ENCODE data around the gene UCKL1.
"Not testable (repeated sequence)": the region's sequence is repeated elsewhere in the genome, so short reads cannot be mapped to it uniquely, and the experiment has no call there.

UCKL1 gene

GRCh38 chr20:63961664-63962425 is 5.6 kb upstream of the UCKL1 start:
- H3K4me3 ChIP-seq (ENCODE audit: low read length): no peak overlapping the region
- no peak for TF ChIP-seq CTCF (conservative IDR thresholded peaks at IDR 0.05; ENCODE audit: low read length)
- no peak for DNase-seq (ENCODE audit: low read depth)

- H3K4me3 ChIP-seq (ENCODE audit: low read length); DNase-seq (ENCODE audit: low read depth): not testable (repeated sequence)
Observed at GRCh38 chr20:63960654-63961621, 4.7 kb upstream of the UCKL1 start.

GRCh38 chr20:63959699-63960075 is 3.5 kb upstream of the UCKL1 start:
- no peak overlapping the region for H3K4me3 ChIP-seq (ENCODE audit: low read length)
- no peak for TF ChIP-seq CTCF (conservative IDR thresholded peaks at IDR 0.05; ENCODE audit: low read length)
- no peak for DNase-seq (ENCODE audit: low read depth)

- TF ChIP-seq CTCF (conservative IDR thresholded peaks at IDR 0.05; ENCODE audit: low read length): no peak
- DNase-seq (ENCODE audit: low read depth): no peak
- no peak overlapping the region for H3K4me3 ChIP-seq (ENCODE audit: low read length)
Observed at GRCh38 chr20:63958964-63959698, 2.9 kb upstream of the UCKL1 start.

- H3K4me3 ChIP-seq (ENCODE audit: low read length): no peak overlapping the region
Observed at GRCh38 chr20:63958471-63958870, 2.3 kb upstream of the UCKL1 start.

GRCh38 chr20:63957690-63958441 is 1.6 kb upstream of the UCKL1 start:
- H3K4me3 ChIP-seq (ENCODE audit: low read length): no peak overlapping the region; the same call in 1 of the 2 replicates
- DNase-seq (ENCODE audit: low read depth): no peak
- TF ChIP-seq CTCF (conservative IDR thresholded peaks at IDR 0.05; ENCODE audit: low read length): no peak

More at GRCh38 chr20:63958471-63958870, 2.3 kb upstream of the UCKL1 start:
- no peak for DNase-seq (ENCODE audit: low read depth)
- TF ChIP-seq CTCF (conservative IDR thresholded peaks at IDR 0.05; ENCODE audit: low read length): no peak

Data from AG10803 (cell line).